Measurements from ENCODE around the gene MEP1A. TPM values are rescaled to one million over a fixed set of nuclear protein-coding genes. Genes with fewer than 3 reads are reported as not detected.

The MEP1A gene
- total and polyA plus RNA-seq, 9 of the 15 experiments (the other 6 are each of a cell fraction or from before 2014, with no cell fraction given) = not detected

- no peak overlapping the region for H3K9ac ChIP-seq (ENCODE audit: insufficient read depth in 1 of 2, low read depth in 2 of 2, low read length in 2 of 2)
- no peaks in the 10 kb centered on the region for H3K79me2 ChIP-seq (ENCODE audit: control insufficient read depth, insufficient read depth, low read length)
- H3K4me2 ChIP-seq (ENCODE audit: insufficient read depth, low read length) = no peak overlapping the region
- H3K9me1 ChIP-seq (ENCODE audit: control insufficient read depth, insufficient read depth, low read length) = no peaks in the 10 kb centered on the region
- no peaks in the 10 kb centered on the region for H4K20me1 ChIP-seq (replicated peaks; ENCODE audit: control insufficient read depth, insufficient read depth, low read length)
- no peaks in the 10 kb centered on the region for H3K4me1 ChIP-seq (replicated peaks in 1 of 2; ENCODE audit: control insufficient read depth in 2 of 2, insufficient read depth in 2 of 2, low read length in 2 of 2)
- FAIRE-seq (no peak), DNase-seq (ENCODE audit: extremely low read depth in 1 of 4, low spot score in 3 of 4) (no peak), ATAC-seq (no peak)
- BruUV-seq (replicated peaks) = no TSS peak
- ChIA-PET CTCF (ENCODE audit: low intra/inter-chr PET ratio) (no interaction called here), POLR2A (no interaction called here)
- 0% methylated on average over 2 of the region's 2 CpGs for WGBS (ENCODE audit: insufficient coverage, low coverage, missing lambda C conversion rate)
- TF ChIP-seq ZNF518B (CRISPR knock-in tag; IDR thresholded peaks at IDR 0.05) (no peak), ILF3 (IDR thresholded peaks at IDR 0.05; ENCODE audit: borderline replicate concordance) (no peak), THRAP3 (IDR thresholded peaks at IDR 0.05; ENCODE audit: borderline replicate concordance) (no peak), NFIC (IDR thresholded peaks at IDR 0.05) (no peak), ZNF23 (CRISPR knock-in tag; IDR thresholded peaks at IDR 0.05) (no peak), SMAD2 (IDR thresholded peaks at IDR 0.05; ENCODE audit: low read depth, low read length) (no peak), SIX5 (IDR thresholded peaks at IDR 0.05; ENCODE audit: borderline replicate concordance in 1 of 2, insufficient read depth in 1 of 2, low read depth in 1 of 2, low read length in 2 of 2) (no peak), POLR3A (IDR thresholded peaks at IDR 0.05; ENCODE audit: borderline replicate concordance, extremely low read depth, insufficient read depth, insufficient read length) (no peak), ZNF165 (CRISPR knock-in tag; IDR thresholded peaks at IDR 0.05; ENCODE audit: borderline replicate concordance) (no peak), ZNF224 (CRISPR knock-in tag; IDR thresholded peaks at IDR 0.05) (no peak), TCFL5 (CRISPR knock-in tag; conservative IDR thresholded peaks at IDR 0.05) (no peak), RFX5 (IDR thresholded peaks at IDR 0.05; ENCODE audit: low read depth, low read length) (no peak)
- no peaks in the 10 kb centered on the region for H3K36me3 ChIP-seq (ENCODE audit: control insufficient read depth, insufficient read depth, low read length)
- H3K9me3 ChIP-seq (replicated peaks; ENCODE audit: control insufficient read depth, insufficient read depth, low read depth, low read length) = no peaks in the 10 kb centered on the region
- in situ Hi-C loops (cut with MboI) = no loop called here
- no peak overlapping the region for H2AFZ ChIP-seq (ENCODE audit: low read depth, low read length)
- no peak overlapping the region for H3K4me3 ChIP-seq
- intact Hi-C loops (cut with micrococcal nuclease) = no loop called here
- H3K27me3 ChIP-seq (ENCODE audit: control insufficient read depth in 2 of 2, insufficient read depth in 2 of 2, low read length in 2 of 2) = peaks cover 0 to 7% of the 10 kb centered on the region in 2 experiments; a peak in 1 of 5 replicates
- H3K27ac ChIP-seq (ENCODE audit: extremely low read depth, low read depth, low read length) = no peak overlapping the region
These were observed 35.8 kb downstream of the MEP1A start for GRCh38 chr6:46828939-46829338.

Data from K562 (cell line).